ENCODE data around the gene BHLHA9.
"Not testable (repeated sequence)": the region's sequence is repeated elsewhere in the genome, so short reads cannot be mapped to it uniquely, and the experiment has no call there.

The BHLHA9 gene

DNA sequence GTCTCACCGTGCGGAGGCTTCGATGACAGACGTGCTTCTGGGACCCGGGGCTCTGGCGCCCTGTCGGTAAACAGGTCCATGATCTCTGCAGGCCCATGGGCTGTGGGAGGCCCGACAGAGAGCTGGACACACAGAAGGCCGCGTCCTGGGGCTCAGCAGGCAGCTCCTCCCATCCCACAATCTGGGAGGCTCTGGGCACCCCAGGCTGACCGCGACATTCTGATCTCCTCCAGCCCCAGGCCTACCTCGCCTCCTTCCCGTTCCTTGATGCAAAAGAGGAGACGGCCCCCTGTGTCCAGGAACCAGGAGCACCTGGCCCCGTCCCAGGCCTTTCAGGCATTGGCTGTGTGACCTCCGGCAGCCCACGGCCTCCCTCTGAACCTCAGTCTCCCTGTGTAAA is 32.5 kb downstream of the BHLHA9 start:
- no peak for DNase-seq

DNA sequence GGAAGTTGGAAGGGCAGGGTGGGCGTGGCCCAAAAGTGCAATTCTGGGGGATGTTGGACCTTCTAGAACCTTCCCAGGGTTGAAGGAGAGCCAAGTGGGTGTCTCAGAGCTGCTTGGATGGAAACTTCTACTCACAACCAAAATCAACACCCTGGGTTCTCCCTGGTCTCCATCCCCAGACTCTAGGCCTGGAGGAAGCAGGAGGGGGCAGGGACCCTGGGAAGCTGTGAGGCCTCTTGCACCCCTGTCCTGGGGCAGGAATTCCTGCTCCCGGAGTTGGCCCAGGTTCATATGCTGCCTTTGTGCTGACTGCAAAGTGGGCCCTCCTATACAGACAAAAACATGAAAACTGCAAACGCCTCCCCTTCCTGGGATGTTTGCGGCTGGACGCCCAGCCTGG is 34.3 kb downstream of the BHLHA9 start:
- no peak for DNase-seq

DNA sequence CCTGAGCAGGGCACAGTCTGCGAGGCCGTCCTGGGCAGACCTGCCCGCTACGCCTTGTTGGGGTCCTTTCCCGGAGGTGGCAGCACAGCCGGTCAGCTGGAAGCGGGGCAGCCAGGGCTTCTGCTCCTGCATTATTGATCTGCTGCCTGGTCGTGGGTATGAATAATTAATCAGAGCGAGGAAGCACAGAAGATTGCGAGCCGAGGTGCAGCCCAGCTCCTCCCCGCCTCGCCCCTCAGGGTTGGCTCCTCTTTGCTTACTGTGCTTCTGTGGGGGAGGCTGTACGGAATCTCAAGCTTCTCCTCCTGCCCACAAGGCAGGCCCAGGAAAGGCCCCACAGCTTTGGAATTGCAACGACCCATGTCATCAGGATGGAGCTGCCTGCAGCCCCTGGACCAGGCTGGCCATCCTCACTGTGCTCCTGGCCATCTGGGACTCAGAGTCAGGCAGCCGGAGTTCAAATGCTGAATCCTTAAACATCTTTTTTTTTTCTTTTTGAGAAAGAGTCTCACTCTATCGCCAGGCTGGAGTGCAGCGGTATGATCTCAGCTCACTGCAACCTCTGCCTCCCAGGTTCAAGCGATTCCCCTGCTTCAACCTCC is 34.8 kb downstream of the BHLHA9 start:
- DNase-seq: no peak

DNA sequence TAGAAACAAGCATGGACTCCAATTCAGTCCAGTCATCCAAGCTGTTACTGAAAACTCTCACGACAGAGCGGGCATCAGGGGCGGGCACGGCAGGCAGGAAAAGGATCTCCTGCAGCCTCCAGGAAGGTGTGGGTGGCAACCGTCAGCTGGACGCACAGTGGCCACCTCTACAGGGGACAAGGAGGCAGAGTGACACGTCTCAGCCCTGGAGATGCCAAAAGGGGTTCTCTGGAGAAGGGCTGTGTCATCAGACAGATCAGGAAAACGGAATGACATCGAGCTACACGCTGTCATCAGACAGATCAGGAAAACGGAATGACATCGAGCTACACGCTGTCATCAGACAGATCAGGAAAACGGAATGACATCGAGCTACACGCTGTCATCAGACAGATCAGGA is 37.6 kb downstream of the BHLHA9 start:
- not testable (repeated sequence) for DNase-seq

DNA sequence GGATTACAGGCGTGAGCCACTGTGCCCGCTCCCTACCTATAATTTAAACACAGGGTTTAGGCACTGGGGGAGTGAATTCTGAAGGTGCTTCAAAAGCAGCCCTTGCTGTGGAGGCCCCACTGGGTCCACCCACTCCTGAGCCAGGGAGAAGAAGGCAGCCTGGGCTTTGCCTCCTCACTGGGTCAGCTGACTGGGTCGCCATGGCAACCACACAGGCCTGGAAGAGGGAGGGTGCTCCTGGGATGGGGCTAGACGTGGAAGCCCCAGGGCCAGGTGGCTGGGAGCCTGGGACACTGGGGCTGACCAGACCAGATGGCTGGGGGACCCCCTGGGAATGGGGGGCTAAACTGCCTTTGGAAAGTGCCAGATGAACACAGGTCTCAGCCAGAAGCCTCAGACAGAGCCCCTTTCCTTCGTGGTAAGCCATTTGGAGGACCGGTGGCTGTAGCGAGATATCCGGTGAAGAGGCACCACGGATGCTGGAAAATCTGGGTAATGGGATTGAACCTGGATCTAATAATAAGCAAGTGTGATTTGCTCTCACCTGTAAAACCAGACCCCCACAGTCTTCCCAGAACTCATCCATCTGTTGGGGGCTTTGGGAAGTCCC is 42.1 kb downstream of the BHLHA9 start:
- no peak for DNase-seq

DNA sequence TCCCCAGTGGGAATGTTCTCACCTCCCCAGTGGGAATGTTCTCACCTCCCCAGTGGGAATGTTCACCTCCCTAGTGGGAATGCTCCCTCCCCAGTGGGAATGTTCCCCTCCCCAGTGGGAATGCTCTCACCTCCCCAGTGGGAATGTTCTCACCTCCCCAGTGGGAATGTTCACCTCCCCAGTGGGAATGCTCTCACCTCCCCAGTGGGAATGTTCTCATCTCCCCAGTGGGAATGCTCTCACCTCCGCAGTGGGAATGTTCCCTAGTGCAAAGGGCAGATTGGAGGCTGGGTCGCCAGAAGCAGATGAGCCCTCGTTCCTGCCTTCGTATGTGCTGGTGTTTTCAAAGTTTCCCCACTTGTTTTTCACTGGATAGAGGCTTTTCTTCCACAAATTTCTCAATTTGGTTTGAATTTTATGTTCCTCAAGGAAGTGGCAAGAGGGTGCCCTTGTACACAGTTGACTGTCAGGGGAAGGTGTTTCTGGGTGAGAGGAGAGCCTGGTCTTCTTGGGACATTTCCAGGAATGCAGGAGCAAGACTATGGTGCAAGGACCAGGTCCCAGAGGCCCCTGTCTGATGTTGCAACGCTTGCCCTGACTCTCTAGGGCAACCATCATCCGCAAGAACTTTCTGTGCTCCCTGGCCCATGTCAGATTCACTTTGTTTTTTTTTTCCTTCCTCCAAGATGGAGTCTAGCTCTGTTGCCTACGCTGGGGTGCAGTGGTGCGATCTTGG is 43.2 kb downstream of the BHLHA9 start:
- DNase-seq: no peak

DNA sequence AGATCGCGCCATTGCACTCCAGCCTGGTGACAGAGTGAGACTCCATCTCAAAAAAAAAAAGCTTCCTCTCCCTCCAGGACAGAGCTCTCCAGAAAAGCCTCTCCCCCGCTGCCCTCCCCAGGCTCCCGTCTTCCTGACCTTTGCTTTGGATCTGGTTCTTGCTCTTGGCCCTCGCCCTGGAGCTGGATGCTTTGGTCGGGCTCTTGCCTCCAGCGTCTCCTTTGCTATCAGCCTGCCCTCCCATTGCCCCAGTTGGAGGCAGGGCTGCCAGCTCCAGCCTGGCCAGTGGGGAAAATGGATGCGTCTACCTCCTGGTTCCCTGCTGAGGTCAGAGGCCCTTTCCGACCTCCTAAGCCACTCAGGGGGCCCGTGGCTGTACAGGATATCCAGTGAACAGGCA is 45.2 kb downstream of the BHLHA9 start:
- no peak for DNase-seq

DNA sequence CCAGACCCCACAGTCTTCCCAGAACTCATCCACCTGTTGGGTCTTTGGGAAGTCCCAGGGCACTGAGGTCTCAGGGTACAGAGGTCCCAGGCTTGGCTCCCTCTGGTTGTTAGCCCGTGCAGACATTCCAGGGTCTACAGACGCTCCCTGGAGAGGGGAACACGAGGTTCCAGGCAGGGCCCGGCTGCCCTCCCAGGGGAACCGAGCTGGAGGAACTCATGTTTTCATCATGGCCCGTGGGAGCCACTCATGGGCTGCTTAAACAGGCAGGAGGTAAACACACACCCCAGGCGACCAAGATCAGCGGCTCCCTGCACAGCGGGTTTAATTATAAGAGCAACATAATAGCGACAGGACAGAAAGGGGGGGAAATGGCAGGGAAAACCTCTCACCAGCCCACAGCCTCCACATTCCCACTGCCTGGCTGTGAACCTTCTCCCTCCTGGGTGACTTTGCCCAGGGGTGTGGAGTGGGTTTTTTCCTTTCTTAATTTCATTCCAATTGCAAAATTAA is 45.7 kb downstream of the BHLHA9 start:
- DNase-seq: no peak

Measured in stimulated activated naive CD4-positive, alpha-beta T cell treated with Interleukin-2 at 50 U/mL for 16 hours (primary cell).